AG10803 (cell line): ENCODE measurements around the gene KAT8.

ENCODE experiments used
- DNase-seq: peaks from one replicate; pipeline ENCODE4 v3.0.0; 2010; ENCODE audit warnings: low read depth
- H3K4me3 ChIP-seq: 2 replicates; pipeline ENCODE4 v1.5.1; 2011; ENCODE audit warnings: mild to moderate bottlenecking, low read length, control low read depth
- TF ChIP-seq, protein P1 (sequence below): conservative IDR thresholded peaks from 2 replicates; pipeline ENCODE4 v1.5.1; 2011; ENCODE audit warnings: mild to moderate bottlenecking, low read length, control low read depth, inconsistent platforms

The KAT8 gene

GRCh38 chr16:31117384-31118222 is at the start of gene KAT8:
TSS of gene KAT8 (plus strand) at chr16:31117664. CDS start at chr16:31117682, 18 bp downstream.
- peak within 1 kb of the TSS; percentile 87 for H3K4me3 ChIP-seq
- peak; percentile 96 for DNase-seq
- TF ChIP-seq, protein P1, sequence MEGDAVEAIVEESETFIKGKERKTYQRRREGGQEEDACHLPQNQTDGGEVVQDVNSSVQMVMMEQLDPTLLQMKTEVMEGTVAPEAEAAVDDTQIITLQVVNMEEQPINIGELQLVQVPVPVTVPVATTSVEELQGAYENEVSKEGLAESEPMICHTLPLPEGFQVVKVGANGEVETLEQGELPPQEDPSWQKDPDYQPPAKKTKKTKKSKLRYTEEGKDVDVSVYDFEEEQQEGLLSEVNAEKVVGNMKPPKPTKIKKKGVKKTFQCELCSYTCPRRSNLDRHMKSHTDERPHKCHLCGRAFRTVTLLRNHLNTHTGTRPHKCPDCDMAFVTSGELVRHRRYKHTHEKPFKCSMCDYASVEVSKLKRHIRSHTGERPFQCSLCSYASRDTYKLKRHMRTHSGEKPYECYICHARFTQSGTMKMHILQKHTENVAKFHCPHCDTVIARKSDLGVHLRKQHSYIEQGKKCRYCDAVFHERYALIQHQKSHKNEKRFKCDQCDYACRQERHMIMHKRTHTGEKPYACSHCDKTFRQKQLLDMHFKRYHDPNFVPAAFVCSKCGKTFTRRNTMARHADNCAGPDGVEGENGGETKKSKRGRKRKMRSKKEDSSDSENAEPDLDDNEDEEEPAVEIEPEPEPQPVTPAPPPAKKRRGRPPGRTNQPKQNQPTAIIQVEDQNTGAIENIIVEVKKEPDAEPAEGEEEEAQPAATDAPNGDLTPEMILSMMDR, result no peak

DNA sequence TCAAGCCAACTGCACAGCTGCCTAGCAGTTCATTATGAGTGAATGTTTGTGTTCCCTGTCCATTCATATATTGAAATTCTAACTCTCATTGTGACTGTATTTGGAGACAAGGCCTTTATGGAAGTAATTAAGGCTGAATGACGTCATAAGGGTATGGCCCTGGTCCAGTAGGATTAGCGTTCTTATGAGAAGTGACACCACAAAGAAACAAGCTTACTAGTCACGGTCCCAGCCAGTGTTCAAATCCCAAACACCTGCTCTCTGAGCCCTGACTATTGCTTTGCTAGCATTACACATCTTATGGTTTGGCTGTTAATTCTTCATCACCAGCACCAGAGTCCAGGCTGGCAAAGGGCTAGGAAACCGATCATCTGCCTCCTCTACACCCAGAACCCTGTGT is 45.6 kb upstream of the KAT8 start:
- H3K4me3 ChIP-seq, result peak overlapping the region; percentile 99
- DNase-seq, result peak; percentile 94
- TF ChIP-seq, protein P1, result no peak

DNA sequence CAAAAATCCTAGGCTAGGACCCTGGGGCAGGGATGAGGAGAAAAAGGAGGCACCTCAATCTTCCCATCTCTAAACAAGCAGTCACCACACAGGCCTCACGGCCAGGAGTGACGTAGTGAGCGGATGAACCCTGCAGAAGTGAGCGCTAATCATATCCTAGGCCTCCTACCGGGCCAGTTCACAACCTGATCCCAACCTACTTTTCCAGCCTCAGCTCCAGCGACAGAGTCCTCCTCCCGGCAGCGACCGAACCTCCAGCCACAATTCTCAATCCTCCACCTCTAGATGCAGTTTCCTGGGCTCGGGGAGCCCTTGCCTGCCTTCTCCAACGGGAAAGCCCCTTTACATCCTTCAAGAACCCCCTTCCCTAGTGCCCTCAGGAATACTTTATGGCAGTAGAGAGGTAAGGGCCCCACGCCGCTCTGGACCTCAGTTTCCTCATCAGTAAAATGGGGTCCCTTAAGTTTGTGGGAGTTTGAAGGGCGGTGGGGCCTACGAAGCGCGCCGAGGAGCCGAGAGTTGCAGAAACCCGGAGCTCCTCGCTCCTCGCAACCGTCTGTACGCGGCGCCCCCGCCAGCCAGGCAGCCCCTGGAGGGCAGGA is 44.8 kb upstream of the KAT8 start:
- peak overlapping the region; percentile 99 for H3K4me3 ChIP-seq
- peak; percentile 41 for DNase-seq
- TF ChIP-seq, protein P1, result peak; percentile 12

- peak overlapping the region; percentile 99 for H3K4me3 ChIP-seq
- DNase-seq, result peak; percentile 90
- TF ChIP-seq, protein P1, result no peak
Observed at GRCh38 chr16:31073142-31073969, 44.1 kb upstream of the KAT8 start.

GRCh38 chr16:31073970-31074813 is 43.3 kb upstream of the KAT8 start, which contains the start of the genes ZNF646 and ZNF668:
TSS of gene ZNF646 (plus strand) at chr16:31074422. CDS start at chr16:31076325, 1,903 bp downstream.
TSS of gene ZNF668 (minus strand) at chr16:31074240. CDS start at chr16:31064459, 9,781 bp downstream.
- TF ChIP-seq, protein P1, result no peak
- peak; percentile 99 for DNase-seq
- H3K4me3 ChIP-seq, result peak within 1 kb of the TSS; percentile 99

- no peak for DNase-seq
- H3K4me3 ChIP-seq, result peak overlapping the region; percentile 99
- TF ChIP-seq, protein P1, result peak; percentile 20; the same call in 1 of the 2 replicates
Observed at GRCh38 chr16:31074814-31075183, 42.7 kb upstream of the KAT8 start.
